Stimulated activated memory B cell treated with anti-CD40 and anti-IgM and Interleukin-4, amounts not matched to agents 10 μg/mL and 1 μg/mL and 100 μg/mL, for 72 hours (primary cell): ENCODE data around the gene CASZ1.

ENCODE experiments used
- ATAC-seq: fragments of 150-1000 bp; cut with Tn5 transposase; 2 replicates; pipeline ENCODE4 v1.10.0; 2021
- H3K27ac Mint-ChIP-seq: one replicate; pipeline ENCODE4 v1.8.0; 2022; ENCODE audit warnings: mild to moderate bottlenecking, mixed read lengths
- H3K27me3 Mint-ChIP-seq: one replicate; pipeline ENCODE4 v1.8.0; 2022; ENCODE audit warnings: mixed read lengths
- H3K36me3 Mint-ChIP-seq: one replicate; pipeline ENCODE4 v1.8.0; 2022; ENCODE audit warnings: mixed read lengths
- H3K4me1 Mint-ChIP-seq: one replicate; pipeline ENCODE4 v1.8.0; 2022; ENCODE audit warnings: mixed read lengths
- H3K4me3 Mint-ChIP-seq: one replicate; pipeline ENCODE4 v1.8.0; 2022; ENCODE audit warnings: mild to moderate bottlenecking, moderate library complexity, mixed read lengths
- H3K9me3 Mint-ChIP-seq: one replicate; pipeline ENCODE4 v1.8.0; 2022; ENCODE audit warnings: mixed read lengths

CASZ1 gene

GRCh38 chr1:10625554-10625953, 170.9 kb downstream of the CASZ1 start:
- no peak overlapping the region for H3K27ac Mint-ChIP-seq
- no peaks in the 10 kb centered on the region for H3K27me3 Mint-ChIP-seq
- no peak for ATAC-seq
- no peaks in the 10 kb centered on the region for H3K9me3 Mint-ChIP-seq
- H3K4me3 Mint-ChIP-seq = no peak overlapping the region
- peaks cover 45% of the 10 kb centered on the region for H3K36me3 Mint-ChIP-seq
- no peaks in the 10 kb centered on the region for H3K4me1 Mint-ChIP-seq

GRCh38 chr1:10625076-10625475, 171.4 kb downstream of the CASZ1 start:
- Mint-ChIP-seq H3K9me3 (no peaks in the 10 kb centered on the region), H3K4me1 (no peaks in the 10 kb centered on the region), H3K36me3 (peaks cover 41% of the 10 kb centered on the region), H3K27me3 (no peaks in the 10 kb centered on the region), H3K4me3 (no peak overlapping the region), H3K27ac (no peak overlapping the region)
- ATAC-seq = no peak

- no peaks in the 10 kb centered on the region for H3K9me3 Mint-ChIP-seq
- H3K4me1 Mint-ChIP-seq = no peaks in the 10 kb centered on the region
- H3K36me3 Mint-ChIP-seq = peaks cover 35% of the 10 kb centered on the region
- ATAC-seq = no peak
- no peak overlapping the region for H3K4me3 Mint-ChIP-seq
- no peaks in the 10 kb centered on the region for H3K27me3 Mint-ChIP-seq
- no peak overlapping the region for H3K27ac Mint-ChIP-seq
Measured at GRCh38 chr1:10624256-10625050, 172.0 kb downstream of the CASZ1 start.

- no peak overlapping the region for H3K27ac Mint-ChIP-seq
- no peak overlapping the region for H3K4me3 Mint-ChIP-seq
- no peaks in the 10 kb centered on the region for H3K9me3 Mint-ChIP-seq
- peaks cover 32% of the 10 kb centered on the region for H3K36me3 Mint-ChIP-seq
- no peaks in the 10 kb centered on the region for H3K27me3 Mint-ChIP-seq
- H3K4me1 Mint-ChIP-seq = no peaks in the 10 kb centered on the region
- no peak for ATAC-seq
Measured at GRCh38 chr1:10623686-10624145, 172.7 kb downstream of the CASZ1 start.

- Mint-ChIP-seq H3K4me1 (no peaks in the 10 kb centered on the region), H3K27ac (no peak overlapping the region), H3K36me3 (peaks cover 34% of the 10 kb centered on the region), H3K9me3 (no peaks in the 10 kb centered on the region), H3K4me3 (no peak overlapping the region), H3K27me3 (no peaks in the 10 kb centered on the region)
- no peak for ATAC-seq
Measured at GRCh38 chr1:10622910-10623685, 173.3 kb downstream of the CASZ1 start.

GRCh38 chr1:10621906-10622305, 174.5 kb downstream of the CASZ1 start:
- Mint-ChIP-seq H3K36me3 (peaks cover 36% of the 10 kb centered on the region), H3K27ac (no peak overlapping the region), H3K27me3 (no peaks in the 10 kb centered on the region), H3K9me3 (no peaks in the 10 kb centered on the region), H3K4me1 (no peaks in the 10 kb centered on the region), H3K4me3 (no peak overlapping the region)
- no peak for ATAC-seq

GRCh38 chr1:10620776-10621175, 175.7 kb downstream of the CASZ1 start:
- Mint-ChIP-seq H3K4me1 (no peaks in the 10 kb centered on the region), H3K27me3 (no peaks in the 10 kb centered on the region), H3K4me3 (no peak overlapping the region), H3K27ac (no peak overlapping the region), H3K36me3 (peaks cover 37% of the 10 kb centered on the region), H3K9me3 (no peaks in the 10 kb centered on the region)
- ATAC-seq = no peak

- Mint-ChIP-seq H3K27me3 (no peaks in the 10 kb centered on the region), H3K4me1 (peaks cover 18% of the 10 kb centered on the region), H3K36me3 (peaks cover 27% of the 10 kb centered on the region), H3K27ac (no peak overlapping the region), H3K9me3 (no peaks in the 10 kb centered on the region), H3K4me3 (no peak overlapping the region)
- ATAC-seq = no peak
Measured at GRCh38 chr1:10617931-10618885, 178.2 kb downstream of the CASZ1 start.

- no peak overlapping the region for H3K27ac Mint-ChIP-seq
- H3K4me3 Mint-ChIP-seq = no peak overlapping the region
- H3K27me3 Mint-ChIP-seq = no peaks in the 10 kb centered on the region
- H3K4me1 Mint-ChIP-seq = peaks cover 18% of the 10 kb centered on the region
- H3K36me3 Mint-ChIP-seq = peaks cover 25% of the 10 kb centered on the region
- no peak for ATAC-seq
- H3K9me3 Mint-ChIP-seq = no peaks in the 10 kb centered on the region
Measured at GRCh38 chr1:10617318-10617717, 179.1 kb downstream of the CASZ1 start.

GRCh38 chr1:10616696-10617095, 179.8 kb downstream of the CASZ1 start:
- peaks cover 18% of the 10 kb centered on the region for H3K4me1 Mint-ChIP-seq
- no peak overlapping the region for H3K27ac Mint-ChIP-seq
- H3K27me3 Mint-ChIP-seq = no peaks in the 10 kb centered on the region
- no peak for ATAC-seq
- peaks cover 20% of the 10 kb centered on the region for H3K36me3 Mint-ChIP-seq
- no peak overlapping the region for H3K4me3 Mint-ChIP-seq
- H3K9me3 Mint-ChIP-seq = no peaks in the 10 kb centered on the region

- no peak for ATAC-seq
- Mint-ChIP-seq H3K4me1 (peaks cover 18% of the 10 kb centered on the region), H3K36me3 (peaks cover 20% of the 10 kb centered on the region), H3K27ac (no peak overlapping the region), H3K27me3 (no peaks in the 10 kb centered on the region), H3K4me3 (no peak overlapping the region), H3K9me3 (no peaks in the 10 kb centered on the region)
Measured at GRCh38 chr1:10615932-10616671, 180.3 kb downstream of the CASZ1 start.

GRCh38 chr1:10615332-10615731, 181.1 kb downstream of the CASZ1 start:
- H3K4me1 Mint-ChIP-seq = peaks cover 18% of the 10 kb centered on the region
- no peaks in the 10 kb centered on the region for H3K9me3 Mint-ChIP-seq
- peak overlapping the region; percentile 25 for H3K27ac Mint-ChIP-seq
- no peak overlapping the region for H3K4me3 Mint-ChIP-seq
- H3K27me3 Mint-ChIP-seq = no peaks in the 10 kb centered on the region
- H3K36me3 Mint-ChIP-seq = peaks cover 27% of the 10 kb centered on the region
- no peak for ATAC-seq

- H3K4me1 Mint-ChIP-seq = peaks cover 18% of the 10 kb centered on the region
- no peaks in the 10 kb centered on the region for H3K27me3 Mint-ChIP-seq
- H3K4me3 Mint-ChIP-seq = no peak overlapping the region
- ATAC-seq = no peak
- H3K9me3 Mint-ChIP-seq = no peaks in the 10 kb centered on the region
- peaks cover 28% of the 10 kb centered on the region for H3K36me3 Mint-ChIP-seq
- H3K27ac Mint-ChIP-seq = peak overlapping the region; percentile 25
Measured at GRCh38 chr1:10614377-10615225, 181.8 kb downstream of the CASZ1 start.

- H3K4me1 Mint-ChIP-seq = peaks cover 18% of the 10 kb centered on the region
- no peaks in the 10 kb centered on the region for H3K27me3 Mint-ChIP-seq
- no peak overlapping the region for H3K27ac Mint-ChIP-seq
- no peak overlapping the region for H3K4me3 Mint-ChIP-seq
- H3K36me3 Mint-ChIP-seq = peaks cover 34% of the 10 kb centered on the region
- no peak for ATAC-seq
- H3K9me3 Mint-ChIP-seq = no peaks in the 10 kb centered on the region
Measured at GRCh38 chr1:10613861-10614260, 182.6 kb downstream of the CASZ1 start.
